HepG2 (cell line): Measurements from ENCODE around the gene ISCU. TPM values are rescaled to one million over a fixed set of nuclear protein-coding genes. Genes with fewer than 3 reads are reported as not detected.
A peak's percentile ranks its signal among the peaks of the same experiment; 100 is the strongest.

Experiments used
- DDIT3 ChIP-seq: sonication (generic); formaldehyde crosslinking; IDR thresholded peaks from 2 replicates; pipeline ENCODE4 v1.4.0; 2020; ENCODE audit warnings: mild to moderate bottlenecking, missing genetic modification reagents
- DNMT1 ChIP-seq: sonication (generic); formaldehyde crosslinking; IDR thresholded peaks from 2 replicates; pipeline ENCODE4 v1.5.1; 2020; ENCODE audit warnings: mild to moderate bottlenecking, missing genetic modification reagents
- HINFP ChIP-seq: sonication (generic); formaldehyde crosslinking; IDR thresholded peaks from 2 replicates; pipeline ENCODE4 v1.4.0; 2020; ENCODE audit warnings: low read depth, mild to moderate bottlenecking, missing genetic modification reagents
- ISL2 ChIP-seq: sonication (generic); formaldehyde crosslinking; IDR thresholded peaks from 2 replicates; pipeline ENCODE4 v1.5.0; 2020; ENCODE audit warnings: missing genetic modification reagents
- MAFK ChIP-seq, 2 experiments: IDR thresholded peaks in 1 of 2; conservative IDR thresholded peaks in 1 of 2; 2 replicates each; pipeline ENCODE4 v1.6.1; 2011; ENCODE audit warnings: improper control_type of control experiment in 2 of 2, low read length in 2 of 2
- NCOA2 ChIP-seq: sonication (generic); formaldehyde crosslinking; IDR thresholded peaks from 2 replicates; pipeline ENCODE4 v1.8.0; 2022; ENCODE audit warnings: inconsistent platforms
- NONO ChIP-seq, 2 experiments: fragments of 450-650 bp in 1 of 2; sonication (generic) in 1 of 2; formaldehyde crosslinking in 1 of 2; IDR thresholded peaks in 1 of 2; conservative IDR thresholded peaks in 1 of 2; 2 replicates each; pipeline versions ENCODE4 v1.6.1 to v1.8.0; 2017 to 2022; ENCODE audit warnings: mild to moderate bottlenecking in 1 of 2, missing genetic modification reagents in 1 of 2, moderate library complexity in 1 of 2
- PATZ1 ChIP-seq: sonication (generic); formaldehyde crosslinking; IDR thresholded peaks from 2 replicates; pipeline ENCODE4 v1.4.0; 2020; ENCODE audit warnings: missing genetic modification reagents
- SMAD3 ChIP-seq: sonication (generic); formaldehyde crosslinking; IDR thresholded peaks from 2 replicates; pipeline ENCODE4 v1.4.0; 2020; ENCODE audit warnings: missing genetic modification reagents
- YEATS2 ChIP-seq: sonication (generic); formaldehyde crosslinking; IDR thresholded peaks from 2 replicates; pipeline ENCODE4 v1.4.0; 2020; ENCODE audit warnings: missing genetic modification reagents, borderline replicate concordance
- ZNF383 ChIP-seq: sonication (generic); formaldehyde crosslinking; IDR thresholded peaks from 2 replicates; pipeline ENCODE4 v1.4.0; 2020; ENCODE audit warnings: missing genetic modification reagents, mild to moderate bottlenecking, borderline replicate concordance
- ZNF446 ChIP-seq: sonication (generic); formaldehyde crosslinking; IDR thresholded peaks from 2 replicates; pipeline ENCODE4 v1.5.0; 2020; ENCODE audit warnings: mild to moderate bottlenecking, missing genetic modification reagents
- ZNF724P ChIP-seq: sonication (generic); formaldehyde crosslinking; IDR thresholded peaks from 2 replicates; pipeline ENCODE4 v1.8.0; 2022; ENCODE audit warnings: missing genetic modification reagents, borderline replicate concordance
- polyA plus RNA-seq, 8 experiments: library from polyadenylated mRNA; depleted of rRNA in 3 of 8; stranded (reverse) in 7 of 8; unstranded in 1 of 8; fragments of >200 nt; fragmentation: Illumina TruSeq in 4 of 8; extraction: Trizol in 4 of 8; gene quantifications; 2 replicates each; pipeline versions ENCODE4 v1.2.1 to v1.2.3, GENCODE V29; 2011 to 2016; ENCODE audit warnings: low read depth in 4 of 8, missing spikeins in 1 of 8, mixed read lengths in 1 of 8; ENCODE audit not compliant: insufficient read depth in 1 of 8
- total RNA-seq, 5 experiments: library from RNA; depleted of rRNA; stranded (reverse); fragments of >200 nt; fragmentation: Illumina TruSeq; extraction: Trizol; gene quantifications; 2 replicates each; pipeline ENCODE4 v1.2.3, GENCODE V29; 2016; ENCODE audit warnings: low read depth in 1 of 5
- TF ChIP-seq, protein P1 (sequence below): sonication (generic); formaldehyde crosslinking; IDR thresholded peaks from 2 replicates; pipeline ENCODE4 v1.4.0; 2020; ENCODE audit warnings: missing genetic modification reagents
- TF ChIP-seq, protein P2 (sequence below): sonication (generic); formaldehyde crosslinking; IDR thresholded peaks from 2 replicates; pipeline ENCODE4 v1.4.0; 2020; ENCODE audit warnings: missing genetic modification reagents; ENCODE audit errors: not compliant biosample characterization
- TF ChIP-seq, protein P3 (sequence below): sonication (generic); formaldehyde crosslinking; IDR thresholded peaks from 2 replicates; pipeline ENCODE4 v1.5.0; 2020; ENCODE audit warnings: mild to moderate bottlenecking, missing genetic modification reagents

Gene ISCU
- total and polyA plus RNA-seq, 2 of the 13 experiments (the other 11 are each of a cell fraction or from before 2014, with no cell fraction given): 94.4 to 107 TPM

DNA sequence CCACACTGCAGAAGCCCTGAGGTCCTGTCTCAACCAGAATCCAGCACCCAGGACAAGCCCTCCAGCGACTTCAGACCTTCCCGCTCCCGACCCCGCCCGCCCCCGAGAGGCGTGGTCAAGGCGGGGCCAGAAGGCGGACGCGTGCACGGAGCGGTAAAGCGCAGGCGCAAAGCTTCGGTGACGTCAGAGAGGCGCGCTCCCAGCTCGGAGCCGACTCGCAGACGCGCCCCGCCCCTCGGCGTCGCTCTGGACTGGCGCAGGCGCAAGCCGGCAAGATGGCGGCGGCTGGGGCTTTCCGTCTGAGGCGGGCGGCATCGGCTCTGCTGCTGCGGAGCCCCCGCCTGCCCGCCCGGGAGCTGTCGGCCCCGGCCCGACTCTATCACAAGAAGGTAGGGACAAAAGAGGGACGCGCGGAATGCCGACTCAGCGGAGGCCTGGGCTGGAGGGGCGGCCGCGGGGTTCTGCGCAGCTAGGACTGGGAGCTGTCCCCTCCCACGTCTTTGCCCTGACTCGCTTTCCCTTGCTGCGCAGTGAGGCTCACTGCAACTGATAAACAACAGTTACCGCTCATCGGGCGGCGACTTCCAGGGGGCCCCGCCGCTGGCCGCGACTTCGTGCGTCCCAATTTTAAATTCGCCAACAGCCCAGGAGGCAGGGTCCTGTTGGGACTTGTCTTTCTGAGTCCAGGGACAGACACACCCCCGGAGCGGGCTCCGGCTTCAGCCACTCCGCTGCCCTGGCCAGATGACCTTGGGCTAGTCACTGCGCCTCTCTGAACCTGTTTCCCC is at the start of gene ISCU (continued):
- TF ChIP-seq PATZ1 (CRISPR knock-in tag) (peak; percentile 25; the same call in 1 of the 2 replicates), NCOA2 (CRISPR knock-in tag) (no peak), ZNF383 (no peak), DDIT3 (CRISPR knock-in tag) (no peak), YEATS2 (CRISPR knock-in tag) (no peak), SMAD3 (CRISPR knock-in tag) (no peak; the same call in 1 of the 2 replicates), DNMT1 (CRISPR knock-in tag) (peak; percentile 36; the same call in 1 of the 2 replicates), ZNF724P (CRISPR knock-in tag) (no peak), HINFP (0 out of 2 replicates have a peak, but pooled peaks have one; percentile 27), MAFK (conservative IDR thresholded peaks at IDR 0.05 in 1 of 2, IDR thresholded peaks at IDR 0.05 in 1 of 2; ENCODE audit: low read length in 2 of 2) (no peak), ZNF446 (CRISPR knock-in tag) (no peak), ISL2 (CRISPR knock-in tag) (peak; percentile 42; the same call in 1 of the 2 replicates), NONO (IDR thresholded peaks at IDR 0.05) (no peak), NONO (CRISPR knock-in tag; conservative IDR thresholded peaks at IDR 0.05) (no peak; the same call in 1 of the 2 replicates)
- TF ChIP-seq, protein P1, sequence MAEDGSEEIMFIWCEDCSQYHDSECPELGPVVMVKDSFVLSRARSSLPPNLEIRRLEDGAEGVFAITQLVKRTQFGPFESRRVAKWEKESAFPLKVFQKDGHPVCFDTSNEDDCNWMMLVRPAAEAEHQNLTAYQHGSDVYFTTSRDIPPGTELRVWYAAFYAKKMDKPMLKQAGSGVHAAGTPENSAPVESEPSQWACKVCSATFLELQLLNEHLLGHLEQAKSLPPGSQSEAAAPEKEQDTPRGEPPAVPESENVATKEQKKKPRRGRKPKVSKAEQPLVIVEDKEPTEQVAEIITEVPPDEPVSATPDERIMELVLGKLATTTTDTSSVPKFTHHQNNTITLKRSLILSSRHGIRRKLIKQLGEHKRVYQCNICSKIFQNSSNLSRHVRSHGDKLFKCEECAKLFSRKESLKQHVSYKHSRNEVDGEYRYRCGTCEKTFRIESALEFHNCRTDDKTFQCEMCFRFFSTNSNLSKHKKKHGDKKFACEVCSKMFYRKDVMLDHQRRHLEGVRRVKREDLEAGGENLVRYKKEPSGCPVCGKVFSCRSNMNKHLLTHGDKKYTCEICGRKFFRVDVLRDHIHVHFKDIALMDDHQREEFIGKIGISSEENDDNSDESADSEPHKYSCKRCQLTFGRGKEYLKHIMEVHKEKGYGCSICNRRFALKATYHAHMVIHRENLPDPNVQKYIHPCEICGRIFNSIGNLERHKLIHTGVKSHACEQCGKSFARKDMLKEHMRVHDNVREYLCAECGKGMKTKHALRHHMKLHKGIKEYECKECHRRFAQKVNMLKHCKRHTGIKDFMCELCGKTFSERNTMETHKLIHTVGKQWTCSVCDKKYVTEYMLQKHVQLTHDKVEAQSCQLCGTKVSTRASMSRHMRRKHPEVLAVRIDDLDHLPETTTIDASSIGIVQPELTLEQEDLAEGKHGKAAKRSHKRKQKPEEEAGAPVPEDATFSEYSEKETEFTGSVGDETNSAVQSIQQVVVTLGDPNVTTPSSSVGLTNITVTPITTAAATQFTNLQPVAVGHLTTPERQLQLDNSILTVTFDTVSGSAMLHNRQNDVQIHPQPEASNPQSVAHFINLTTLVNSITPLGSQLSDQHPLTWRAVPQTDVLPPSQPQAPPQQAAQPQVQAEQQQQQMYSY: peak; percentile 47; the same call in 1 of the 2 replicates
- TF ChIP-seq, protein P2, sequence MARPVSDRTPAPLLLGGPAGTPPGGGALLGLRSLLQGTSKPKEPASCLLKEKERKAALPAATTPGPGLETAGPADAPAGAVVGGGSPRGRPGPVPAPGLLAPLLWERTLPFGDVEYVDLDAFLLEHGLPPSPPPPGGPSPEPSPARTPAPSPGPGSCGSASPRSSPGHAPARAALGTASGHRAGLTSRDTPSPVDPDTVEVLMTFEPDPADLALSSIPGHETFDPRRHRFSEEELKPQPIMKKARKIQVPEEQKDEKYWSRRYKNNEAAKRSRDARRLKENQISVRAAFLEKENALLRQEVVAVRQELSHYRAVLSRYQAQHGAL: no peak
- TF ChIP-seq, protein P3, sequence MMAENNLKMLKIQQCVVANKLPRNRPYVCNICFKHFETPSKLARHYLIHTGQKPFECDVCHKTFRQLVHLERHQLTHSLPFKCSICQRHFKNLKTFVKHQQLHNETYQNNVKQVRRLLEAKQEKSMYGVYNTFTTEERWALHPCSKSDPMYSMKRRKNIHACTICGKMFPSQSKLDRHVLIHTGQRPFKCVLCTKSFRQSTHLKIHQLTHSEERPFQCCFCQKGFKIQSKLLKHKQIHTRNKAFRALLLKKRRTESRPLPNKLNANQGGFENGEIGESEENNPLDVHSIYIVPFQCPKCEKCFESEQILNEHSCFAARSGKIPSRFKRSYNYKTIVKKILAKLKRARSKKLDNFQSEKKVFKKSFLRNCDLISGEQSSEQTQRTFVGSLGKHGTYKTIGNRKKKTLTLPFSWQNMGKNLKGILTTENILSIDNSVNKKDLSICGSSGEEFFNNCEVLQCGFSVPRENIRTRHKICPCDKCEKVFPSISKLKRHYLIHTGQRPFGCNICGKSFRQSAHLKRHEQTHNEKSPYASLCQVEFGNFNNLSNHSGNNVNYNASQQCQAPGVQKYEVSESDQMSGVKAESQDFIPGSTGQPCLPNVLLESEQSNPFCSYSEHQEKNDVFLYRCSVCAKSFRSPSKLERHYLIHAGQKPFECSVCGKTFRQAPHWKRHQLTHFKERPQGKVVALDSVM (CRISPR knock-in tag): no peak
